OCI-LY3 (cell line): ENCODE measurements around the gene MAGEA9.
"Not testable (repeated sequence)": the region's sequence is repeated elsewhere in the genome, so short reads cannot be mapped to it uniquely, and the experiment has no call there.

Experiments
- H2AFZ ChIP-seq: fragments of 200-600, 300-600 bp; shearing (Covaris generic); 2 replicates; pipeline ENCODE4 v1.6.0; 2014; ENCODE audit warnings: antibody characterized with exemption, low read depth, low read length
- H3K27ac ChIP-seq: fragments of 200-600, 300-600 bp; sonication (generic); 2 replicates; pipeline ENCODE4 v1.5.1; 2014; ENCODE audit warnings: mild to moderate bottlenecking, low read length, moderate library complexity, mixed read lengths
- H3K27me3 ChIP-seq: fragments of 200-600, 300-600 bp; sonication (generic); 2 replicates; pipeline ENCODE4 v1.6.1; 2014; ENCODE audit warnings: low read depth, low read length, mixed read lengths
- H3K36me3 ChIP-seq: fragments of 200-600, 300-600 bp; sonication (generic); replicated peaks from 2 replicates; pipeline ENCODE3; 2014; ENCODE audit warnings: low read depth, low read length, mixed read lengths
- H3K4me1 ChIP-seq: fragments of 300-600, 200-600 bp; sonication (generic); 2 replicates; pipeline ENCODE4 v1.6.1; 2014; ENCODE audit warnings: low read length, mixed read lengths
- H3K4me2 ChIP-seq: fragments of 200-600, 300-600 bp; sonication (generic); 2 replicates; pipeline ENCODE4 v1.6.1; 2014; ENCODE audit warnings: low read length, mixed read lengths
- H3K4me3 ChIP-seq: fragments of 300-600, 200-600 bp; sonication (generic); 2 replicates; pipeline ENCODE4 v1.5.1; 2014; ENCODE audit warnings: antibody characterized with exemption, mild to moderate bottlenecking, low read length, moderate library complexity
- H3K79me2 ChIP-seq: fragments of 300-600, 200-600 bp; shearing (Covaris generic); 2 replicates; pipeline ENCODE4 v1.6.1; 2014; ENCODE audit warnings: mild to moderate bottlenecking, low read length, mixed read lengths
- H3K9ac ChIP-seq: fragments of 300-600, 200-600 bp; shearing (Covaris generic); 2 replicates; pipeline ENCODE4 v1.6.0; 2014; ENCODE audit warnings: mild to moderate bottlenecking, low read length, moderate library complexity
- H3K9me3 ChIP-seq: fragments of 200-600, 300-600 bp; shearing (Covaris generic); 2 replicates; pipeline ENCODE4 v1.6.1; 2014; ENCODE audit warnings: low read length, mixed read lengths; ENCODE audit not compliant: insufficient read depth
- H4K20me1 ChIP-seq: fragments of 200-600, 300-600 bp; sonication (generic); 2 replicates; pipeline ENCODE4 v1.6.1; 2016; ENCODE audit warnings: low read length, mixed read lengths; ENCODE audit not compliant: insufficient read depth
- EZH2phosphoT487 ChIP-seq: fragments of 200-600 bp; shearing (Covaris generic); IDR thresholded peaks from 2 replicates; pipeline ENCODE4 v1.6.1; 2018; ENCODE audit warnings: antibody characterized with exemption, mixed run types, low read depth
- TF ChIP-seq, protein P1 (sequence below): fragments of 200-600, 300-600 bp; sonication (generic); IDR thresholded peaks from 2 replicates; pipeline ENCODE4 v1.5.1; 2014; ENCODE audit warnings: antibody characterized with exemption, low read length, low read depth

The MAGEA9 gene

DNA sequence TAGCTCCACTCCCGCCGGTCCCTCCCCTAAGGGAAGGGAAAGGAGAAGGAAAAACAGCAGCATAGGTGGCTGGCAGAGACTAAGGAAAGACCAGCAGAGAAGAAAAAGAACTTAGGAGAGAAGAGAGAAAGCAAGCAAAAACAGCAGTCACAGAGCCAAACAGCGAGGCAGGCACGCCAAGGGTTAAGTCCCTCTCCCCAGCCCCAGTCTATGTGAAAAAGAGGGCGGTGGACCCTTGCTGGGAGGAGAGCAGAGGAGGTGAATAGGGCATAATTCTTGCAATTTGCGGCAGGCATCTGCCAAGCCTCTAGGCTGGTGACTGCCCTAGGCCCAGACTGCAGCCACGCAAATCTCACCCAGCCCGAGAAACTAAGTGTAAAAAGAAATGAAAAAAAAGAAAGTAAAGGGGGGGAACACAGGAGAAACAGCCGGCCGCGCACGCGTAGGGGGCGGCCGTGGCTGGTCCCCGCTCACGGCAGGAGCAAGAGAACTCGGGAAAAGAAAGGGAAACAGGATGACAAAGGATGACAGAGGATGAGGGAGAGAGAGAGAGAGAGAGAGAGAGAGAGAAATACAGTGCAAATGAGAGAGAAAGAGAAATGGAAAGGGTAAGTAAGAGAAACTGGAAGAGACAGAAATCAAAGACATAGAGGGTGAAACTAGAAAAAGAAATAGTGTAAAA lies 48.6 kb downstream of the MAGEA9 start:
- Histone ChIP-seq H3K9ac (peak overlapping the region; percentile 69), H3K4me3 (peak overlapping the region; percentile 81), H3K9me3 (no peaks in the 10 kb centered on the region), H3K36me3 (no peaks in the 10 kb centered on the region), H3K27ac (peak overlapping the region; percentile 28; the same call in 1 of the 2 replicates), H3K4me2 (peak overlapping the region; percentile 97), H3K4me1 (peaks cover 25% of the 10 kb centered on the region), H3K27me3 (no peaks in the 10 kb centered on the region), H3K79me2 (no peaks in the 10 kb centered on the region), H2AFZ (peak overlapping the region; percentile 98), H4K20me1 (no peaks in the 10 kb centered on the region)
- TF ChIP-seq, protein P1, sequence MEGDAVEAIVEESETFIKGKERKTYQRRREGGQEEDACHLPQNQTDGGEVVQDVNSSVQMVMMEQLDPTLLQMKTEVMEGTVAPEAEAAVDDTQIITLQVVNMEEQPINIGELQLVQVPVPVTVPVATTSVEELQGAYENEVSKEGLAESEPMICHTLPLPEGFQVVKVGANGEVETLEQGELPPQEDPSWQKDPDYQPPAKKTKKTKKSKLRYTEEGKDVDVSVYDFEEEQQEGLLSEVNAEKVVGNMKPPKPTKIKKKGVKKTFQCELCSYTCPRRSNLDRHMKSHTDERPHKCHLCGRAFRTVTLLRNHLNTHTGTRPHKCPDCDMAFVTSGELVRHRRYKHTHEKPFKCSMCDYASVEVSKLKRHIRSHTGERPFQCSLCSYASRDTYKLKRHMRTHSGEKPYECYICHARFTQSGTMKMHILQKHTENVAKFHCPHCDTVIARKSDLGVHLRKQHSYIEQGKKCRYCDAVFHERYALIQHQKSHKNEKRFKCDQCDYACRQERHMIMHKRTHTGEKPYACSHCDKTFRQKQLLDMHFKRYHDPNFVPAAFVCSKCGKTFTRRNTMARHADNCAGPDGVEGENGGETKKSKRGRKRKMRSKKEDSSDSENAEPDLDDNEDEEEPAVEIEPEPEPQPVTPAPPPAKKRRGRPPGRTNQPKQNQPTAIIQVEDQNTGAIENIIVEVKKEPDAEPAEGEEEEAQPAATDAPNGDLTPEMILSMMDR = no peak
- no peak for TF ChIP-seq EZH2phosphoT487

DNA sequence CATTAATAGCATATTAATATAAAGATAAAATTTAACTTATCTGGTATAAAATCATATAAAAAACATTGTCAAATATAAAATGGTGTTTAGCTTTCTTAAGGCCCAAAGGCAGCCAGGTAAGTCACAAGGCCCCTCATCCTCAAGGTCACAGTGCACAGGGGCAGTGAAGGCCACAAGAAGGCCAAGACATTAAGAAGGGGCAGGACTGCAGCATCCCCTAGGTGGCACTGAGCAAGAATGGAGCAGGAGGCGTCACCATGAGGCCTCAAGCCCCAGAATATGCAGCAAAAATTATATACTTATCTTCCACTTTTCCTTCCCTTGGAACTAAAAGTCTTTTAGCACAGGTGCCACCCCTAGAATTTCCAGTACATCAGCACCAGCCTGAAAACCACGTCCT lies 49.7 kb downstream of the MAGEA9 start:
- no peaks in the 10 kb centered on the region for H3K27me3 ChIP-seq
- H3K4me2 ChIP-seq = no peak overlapping the region
- H3K9ac ChIP-seq = no peak overlapping the region
- H2AFZ ChIP-seq = no peak overlapping the region
- H3K27ac ChIP-seq = no peak overlapping the region
- H3K4me3 ChIP-seq = no peak overlapping the region
- peaks cover 25% of the 10 kb centered on the region for H3K4me1 ChIP-seq
- no peaks in the 10 kb centered on the region for H3K79me2 ChIP-seq
- no peaks in the 10 kb centered on the region for H4K20me1 ChIP-seq
- TF ChIP-seq, protein P1 = no peak
- no peaks in the 10 kb centered on the region for H3K36me3 ChIP-seq
- H3K9me3 ChIP-seq = no peaks in the 10 kb centered on the region

DNA sequence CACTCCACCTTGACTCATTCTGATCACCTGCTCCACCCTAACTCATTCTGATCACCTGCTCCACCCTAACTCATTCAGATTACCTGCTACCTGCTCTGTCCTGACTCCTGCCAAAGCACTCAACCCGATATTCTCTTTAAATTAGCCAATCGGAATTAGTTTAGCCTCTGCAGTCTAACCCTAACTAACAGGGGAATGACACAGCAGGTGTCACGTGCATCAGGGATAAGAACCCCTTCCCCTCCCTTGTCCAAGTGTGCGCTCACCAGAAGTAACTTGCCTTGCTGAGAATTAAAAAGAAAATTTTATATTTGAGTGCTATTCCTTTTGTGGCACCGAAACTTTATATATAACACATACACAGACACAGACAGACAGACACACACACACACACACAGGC lies 55.0 kb downstream of the MAGEA9 start:
- H3K27me3 ChIP-seq, H3K4me2 ChIP-seq, H2AFZ ChIP-seq, H4K20me1 ChIP-seq, H3K9me3 ChIP-seq, H3K79me2 ChIP-seq, H3K9ac ChIP-seq, H3K4me3 ChIP-seq, H3K4me1 ChIP-seq, H3K27ac ChIP-seq, H3K36me3 ChIP-seq: not testable (repeated sequence)

DNA sequence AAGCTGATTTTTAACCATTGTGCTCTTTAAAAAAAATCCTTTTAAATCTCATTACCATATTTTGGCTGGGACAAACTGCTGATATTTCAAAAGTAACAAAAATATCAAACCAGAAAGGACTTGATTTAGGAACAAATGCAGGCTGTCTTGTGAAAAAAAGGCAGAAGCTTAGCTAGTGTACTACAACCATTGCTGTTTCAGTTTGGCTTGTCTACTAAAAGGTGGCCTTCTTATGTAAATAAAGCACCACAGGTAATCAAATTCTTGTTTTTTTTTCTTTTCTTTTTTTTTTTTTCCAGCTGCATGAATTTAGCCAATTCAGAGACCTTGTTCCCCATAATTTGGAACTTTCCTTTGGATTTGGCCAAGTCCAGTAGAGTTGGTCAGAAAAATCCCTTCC lies 55.4 kb downstream of the MAGEA9 start:
- Histone ChIP-seq H3K27ac (no peak overlapping the region), H2AFZ (no peak overlapping the region), H3K4me1 (no peaks in the 10 kb centered on the region), H3K9ac (no peak overlapping the region), H3K79me2 (no peaks in the 10 kb centered on the region), H3K9me3 (no peaks in the 10 kb centered on the region), H3K4me2 (no peak overlapping the region), H4K20me1 (no peaks in the 10 kb centered on the region), H3K36me3 (no peaks in the 10 kb centered on the region), H3K27me3 (no peaks in the 10 kb centered on the region), H3K4me3 (no peak overlapping the region)
- no peak for TF ChIP-seq EZH2phosphoT487
- TF ChIP-seq, protein P1 = no peak
